WTC11 (cell line): ENCODE results near the gene ANKRD13C. TPM values are rescaled to one million over a fixed set of nuclear protein-coding genes. Genes with fewer than 3 reads are reported as not detected.

ENCODE experiments used
- ATAC-seq: fragments of 200-7000 bp; cut with Tn5 transposase; 2 replicates; pipeline ENCODE4 v1.10.0; 2021; ENCODE audit warnings: mild to moderate bottlenecking, moderate library complexity
- CTCF ChIA-PET: fragments of 300-600 bp; sonication (Branson Sonifier 250); formaldehyde crosslinking; loops from one replicate; lab custom pipeline; 2021; ENCODE audit warnings: antibody characterized with exemption; lab: Charles Lee
- POLR2A ChIA-PET: fragments of 350-600 bp; sonication (Branson Sonifier 250); formaldehyde crosslinking; loops from one replicate; lab custom pipeline; 2021; ENCODE audit warnings: antibody characterized with exemption; lab: Charles Lee
- DNase-seq: peaks from one replicate; pipeline ENCODE4 v3.0.0; 2021; ENCODE audit warnings: low spot score
- H3K27ac Mint-ChIP-seq: 2 replicates; pipeline ENCODE4 v1.8.0; 2021; ENCODE audit warnings: mixed read lengths
- H3K27me3 Mint-ChIP-seq: 2 replicates; pipeline ENCODE4 v1.8.0; 2021; ENCODE audit warnings: low read depth, mild to moderate bottlenecking, moderate library complexity, mixed read lengths
- H3K36me3 Mint-ChIP-seq: 2 replicates; pipeline ENCODE4 v1.8.0; 2021; ENCODE audit warnings: mixed read lengths
- H3K4me1 Mint-ChIP-seq: 2 replicates; pipeline ENCODE4 v1.8.0; 2022; ENCODE audit warnings: mixed read lengths
- H3K4me3 Mint-ChIP-seq: 2 replicates; pipeline ENCODE4 v1.8.0; 2021; ENCODE audit warnings: mild to moderate bottlenecking, moderate library complexity, mixed read lengths
- H3K9me3 Mint-ChIP-seq: 2 replicates; pipeline ENCODE4 v1.8.0; 2021; ENCODE audit warnings: mixed read lengths
- AFF4 ChIP-seq: sonication (generic); formaldehyde crosslinking; IDR thresholded peaks from 2 replicates; pipeline ENCODE4 v1.8.1; 2023; ENCODE audit warnings: mild to moderate bottlenecking, missing genetic modification reagents, borderline replicate concordance
- ATF1 ChIP-seq: sonication (generic); formaldehyde crosslinking; IDR thresholded peaks from 2 replicates; pipeline ENCODE4 v1.8.1; 2023; ENCODE audit warnings: mild to moderate bottlenecking, moderate library complexity, missing genetic modification reagents
- E2F5 ChIP-seq: sonication (generic); formaldehyde crosslinking; IDR thresholded peaks from 2 replicates; pipeline ENCODE4 v1.8.1; 2022; ENCODE audit warnings: mild to moderate bottlenecking, moderate library complexity, missing genetic modification reagents
- ETV6 ChIP-seq: sonication (generic); formaldehyde crosslinking; IDR thresholded peaks from 2 replicates; pipeline ENCODE4 v1.8.1; 2022; ENCODE audit warnings: mild to moderate bottlenecking, missing genetic modification reagents
- HMGXB4 ChIP-seq: sonication (generic); formaldehyde crosslinking; IDR thresholded peaks from 2 replicates; pipeline ENCODE4 v1.8.1; 2023; ENCODE audit warnings: mild to moderate bottlenecking, moderate library complexity, missing genetic modification reagents
- IRF1 ChIP-seq: sonication (generic); formaldehyde crosslinking; IDR thresholded peaks from 2 replicates; pipeline ENCODE4 v1.8.0; 2023; ENCODE audit warnings: missing genetic modification reagents
- NFE2L1 ChIP-seq: sonication (generic); formaldehyde crosslinking; IDR thresholded peaks from 2 replicates; pipeline ENCODE4 v1.8.1; 2023; ENCODE audit warnings: missing genetic modification reagents
- NFYB ChIP-seq: sonication (generic); formaldehyde crosslinking; conservative IDR thresholded peaks from 2 replicates; pipeline ENCODE4 v1.8.0; 2022; ENCODE audit warnings: low read depth, missing genetic modification reagents
- OVOL2 ChIP-seq: fragments of 250-450 bp; sonication (Bioruptor Pico); IDR thresholded peaks from 2 replicates; pipeline ENCODE4 v1.9.0; 2021; ENCODE audit warnings: mild to moderate bottlenecking, borderline replicate concordance
- RELA ChIP-seq: sonication (generic); formaldehyde crosslinking; IDR thresholded peaks from 2 replicates; pipeline ENCODE4 v1.8.1; 2022; ENCODE audit warnings: missing genetic modification reagents, mild to moderate bottlenecking, borderline replicate concordance
- RORB ChIP-seq: fragments of 250-450 bp; sonication (Bioruptor Pico); IDR thresholded peaks from 2 replicates; pipeline ENCODE4 v1.9.0; 2021; ENCODE audit warnings: mild to moderate bottlenecking
- SOX15 ChIP-seq: fragments of 250-450 bp; sonication (Bioruptor Pico); IDR thresholded peaks from 2 replicates; pipeline ENCODE4 v1.9.0; 2021; ENCODE audit warnings: mild to moderate bottlenecking
- TEAD4 ChIP-seq: sonication (generic); formaldehyde crosslinking; IDR thresholded peaks from 2 replicates; pipeline ENCODE4 v1.8.0; 2022; ENCODE audit warnings: mild to moderate bottlenecking, missing genetic modification reagents
- USF2 ChIP-seq: sonication (generic); formaldehyde crosslinking; IDR thresholded peaks from 2 replicates; pipeline ENCODE4 v1.8.1; 2023; ENCODE audit warnings: mild to moderate bottlenecking, missing genetic modification reagents, moderate library complexity
- ZNF138 ChIP-seq: sonication (generic); formaldehyde crosslinking; conservative IDR thresholded peaks from 2 replicates; pipeline ENCODE4 v1.8.1; 2022; ENCODE audit warnings: mild to moderate bottlenecking, moderate library complexity, missing genetic modification reagents
- ZNF232 ChIP-seq: sonication (generic); formaldehyde crosslinking; IDR thresholded peaks from 2 replicates; pipeline ENCODE4 v1.8.0; 2022; ENCODE audit warnings: mild to moderate bottlenecking, missing genetic modification reagents
- ZNF416 ChIP-seq: fragments of 250-450 bp; sonication (Bioruptor Pico); IDR thresholded peaks from 2 replicates; pipeline ENCODE4 v1.9.0; 2021; ENCODE audit warnings: mild to moderate bottlenecking, inconsistent platforms
- ZNF423 ChIP-seq: fragments of 250-450 bp; sonication (Bioruptor Pico); IDR thresholded peaks from 2 replicates; pipeline ENCODE4 v2.1.2; 2022; ENCODE audit warnings: mild to moderate bottlenecking, moderate library complexity
- total RNA-seq: library from RNA; stranded (reverse); gene quantifications from 3 replicates; pipeline ENCODE4 v1.2.3, GENCODE V29; 2021

ANKRD13C gene
- total RNA-seq, 1 experiment from 2014 or later = 22.5 TPM

- ATAC-seq = no peak
- ChIA-PET CTCF (no interaction called here), POLR2A (no interaction called here)
- no peak for DNase-seq
- Mint-ChIP-seq H3K27me3 (no peaks in the 10 kb centered on the region), H3K4me1 (no peaks in the 10 kb centered on the region), H3K27ac (no peak overlapping the region), H3K9me3 (no peaks in the 10 kb centered on the region), H3K4me3 (no peak overlapping the region), H3K36me3 (peaks cover 85% of the 10 kb centered on the region)
- TF ChIP-seq ZNF423 (CRISPR knock-in tag) (no peak), RORB (CRISPR knock-in tag) (no peak), ZNF138 (CRISPR knock-in tag) (no peak), HMGXB4 (no peak)
Measured at GRCh38 chr1:70234733-70235132, 119.8 kb downstream of the ANKRD13C start.

- peaks cover 79% of the 10 kb centered on the region for H3K36me3 Mint-ChIP-seq
- CTCF ChIA-PET = no interaction called here
- no peak for ATAC-seq
- no peaks in the 10 kb centered on the region for H3K9me3 Mint-ChIP-seq
- H3K4me1 Mint-ChIP-seq = peaks cover 9% of the 10 kb centered on the region; the same call in 1 of the 2 replicates
- H3K27ac Mint-ChIP-seq = no peak overlapping the region
- no peak overlapping the region for H3K4me3 Mint-ChIP-seq
- H3K27me3 Mint-ChIP-seq = no peaks in the 10 kb centered on the region
- POLR2A ChIA-PET = no interaction called here
- DNase-seq = no peak
- TF ChIP-seq NFYB (CRISPR knock-in tag) (no peak), ATF1 (CRISPR knock-in tag) (no peak), AFF4 (CRISPR knock-in tag) (no peak), SOX15 (CRISPR knock-in tag) (no peak)
Measured at GRCh38 chr1:70231475-70231874, 123.0 kb downstream of the ANKRD13C start.

- H3K27ac Mint-ChIP-seq = no peak overlapping the region
- H3K4me3 Mint-ChIP-seq = no peak overlapping the region
- no peak for TF ChIP-seq E2F5 (CRISPR knock-in tag)
- TF ChIP-seq ZNF232 = no peak
- no peak for TF ChIP-seq USF2
- TF ChIP-seq ETV6 (CRISPR knock-in tag) = no peak
- no peak for TF ChIP-seq NFE2L1
- TF ChIP-seq OVOL2 (CRISPR knock-in tag) = no peak
- no peak for TF ChIP-seq IRF1 (CRISPR knock-in tag)
- no peak for TF ChIP-seq RELA (CRISPR knock-in tag)
- no peak for TF ChIP-seq ZNF138 (CRISPR knock-in tag)
- TF ChIP-seq ZNF416 (CRISPR knock-in tag) = no peak
- TF ChIP-seq TEAD4 (CRISPR knock-in tag) = no peak
- POLR2A ChIA-PET = no interaction called here
- CTCF ChIA-PET = no interaction called here
- H3K36me3 Mint-ChIP-seq = peaks cover 64% of the 10 kb centered on the region
- no peak for DNase-seq
- no peaks in the 10 kb centered on the region for H3K9me3 Mint-ChIP-seq
- no peaks in the 10 kb centered on the region for H3K27me3 Mint-ChIP-seq
- no peak for ATAC-seq
- H3K4me1 Mint-ChIP-seq = peaks cover 22% of the 10 kb centered on the region
Measured at GRCh38 chr1:70228670-70229069, 125.9 kb downstream of the ANKRD13C start.
